Measurements from ENCODE around the gene AKAIN1. TPM values are rescaled to one million over a fixed set of nuclear protein-coding genes. Genes with fewer than 3 reads are reported as not detected.

The AKAIN1 gene
- total RNA-seq, 2 donors from 2014 or later: not detected

- Histone ChIP-seq H3K27ac (no peak overlapping the region), H3K4me3 (no peak overlapping the region), H3K4me1 (replicated peaks) (no peaks in the 10 kb centered on the region), H3K27me3 (replicated peaks; ENCODE audit: insufficient read depth) (no peaks in the 10 kb centered on the region), H3K9me3 (no peaks in the 10 kb centered on the region), H3K36me3 (no peaks in the 10 kb centered on the region)
- 95% methylated on average over 20 of the region's 20 CpGs for WGBS
- TF ChIP-seq CTCF (IDR thresholded peaks at IDR 0.05) (no peak), POLR2AphosphoS5 (IDR thresholded peaks at IDR 0.05) (no peak)
- intact Hi-C loops (cut with DNase I): no loop called here
- no peak for DNase-seq (ENCODE audit: low spot score)
Measured at GRCh38 chr18:5132987-5133386, 64.1 kb downstream of the AKAIN1 start.

GRCh38 chr18:5122272-5122671 lies 74.8 kb downstream of the AKAIN1 start:
- 44% methylated on average over 2 of the region's 2 CpGs for WGBS
- Histone ChIP-seq H3K4me1 (replicated peaks) (no peaks in the 10 kb centered on the region), H3K27me3 (replicated peaks; ENCODE audit: insufficient read depth) (no peaks in the 10 kb centered on the region), H3K27ac (no peak overlapping the region), H3K36me3 (no peaks in the 10 kb centered on the region), H3K4me3 (no peak overlapping the region), H3K9me3 (no peaks in the 10 kb centered on the region)
- no peak for DNase-seq (ENCODE audit: low spot score)
- TF ChIP-seq CTCF (IDR thresholded peaks at IDR 0.05) (no peak), POLR2AphosphoS5 (IDR thresholded peaks at IDR 0.05) (no peak), POLR2A (IDR thresholded peaks at IDR 0.05) (no peak)
- intact Hi-C loops (cut with DNase I): no loop called here

GRCh38 chr18:5110266-5110665 lies 86.8 kb downstream of the AKAIN1 start:
- TF ChIP-seq CTCF (IDR thresholded peaks at IDR 0.05) (no peak), POLR2AphosphoS5 (IDR thresholded peaks at IDR 0.05) (no peak), POLR2A (IDR thresholded peaks at IDR 0.05) (no peak)
- intact Hi-C loops (cut with DNase I): no loop called here

GRCh38 chr18:5107988-5108387 lies 89.1 kb downstream of the AKAIN1 start:
- no peak overlapping the region for H3K4me3 ChIP-seq
- TF ChIP-seq POLR2A (IDR thresholded peaks at IDR 0.05) (no peak), POLR2AphosphoS5 (IDR thresholded peaks at IDR 0.05) (no peak), CTCF (IDR thresholded peaks at IDR 0.05) (no peak)
- H3K4me1 ChIP-seq (replicated peaks): no peaks in the 10 kb centered on the region
- H3K27me3 ChIP-seq (replicated peaks; ENCODE audit: insufficient read depth): no peaks in the 10 kb centered on the region
- H3K27ac ChIP-seq: no peak overlapping the region
- DNase-seq (ENCODE audit: low spot score): no peak
- no peaks in the 10 kb centered on the region for H3K36me3 ChIP-seq
- 11% methylated on average over 2 of the region's 2 CpGs for WGBS
- intact Hi-C loops (cut with DNase I): no loop called here
- H3K9me3 ChIP-seq: no peaks in the 10 kb centered on the region

More at GRCh38 chr18:5110266-5110665, 86.8 kb downstream of the AKAIN1 start:
- H3K9me3 ChIP-seq: no peaks in the 10 kb centered on the region
- H3K4me3 ChIP-seq: no peak overlapping the region
- no peaks in the 10 kb centered on the region for H3K27me3 ChIP-seq (replicated peaks; ENCODE audit: insufficient read depth)
- H3K27ac ChIP-seq: no peak overlapping the region
- DNase-seq (ENCODE audit: low spot score): no peak
- no peaks in the 10 kb centered on the region for H3K4me1 ChIP-seq (replicated peaks)
- no peaks in the 10 kb centered on the region for H3K36me3 ChIP-seq

GRCh38 chr18:5106730-5107129 lies 90.3 kb downstream of the AKAIN1 start:
- intact Hi-C loops (cut with DNase I): no loop called here
- WGBS: 48% methylated on average over 1 of the region's 1 CpG
- Histone ChIP-seq H3K4me3 (no peak overlapping the region), H3K4me1 (replicated peaks) (no peaks in the 10 kb centered on the region), H3K27ac (no peak overlapping the region), H3K9me3 (no peaks in the 10 kb centered on the region), H3K36me3 (no peaks in the 10 kb centered on the region), H3K27me3 (replicated peaks; ENCODE audit: insufficient read depth) (no peaks in the 10 kb centered on the region)
- no peak for DNase-seq (ENCODE audit: low spot score)
- no peak for TF ChIP-seq POLR2AphosphoS5 (IDR thresholded peaks at IDR 0.05)
- TF ChIP-seq CTCF (IDR thresholded peaks at IDR 0.05): no peak
- no peak for TF ChIP-seq POLR2A (IDR thresholded peaks at IDR 0.05)

All from prostate gland (tissue), 2 donors.